Adrenal gland (tissue), 12 donors: ENCODE measurements around the gene SRC. TPM values are rescaled to one million over a fixed set of nuclear protein-coding genes. Genes with fewer than 3 reads are reported as not detected.

Experiments
- DNase-seq, 7 donors: peaks; one replicate each; pipeline ENCODE4 v3.0.0-alpha.2; 2019 to 2020
- H3K27ac ChIP-seq, 5 donors: fragments of 200-600 bp; sonication (generic) in 4 of 5; 1 replicate in 3 of 5; 2 replicates in 2 of 5; pipeline versions ENCODE4 v1.5.1 to v1.8.0; 2016 to 2020; ENCODE audit warnings: mild to moderate bottlenecking in 1 of 5
- H3K27me3 ChIP-seq: fragments of 200-600 bp; 2 replicates; pipeline ENCODE4 v1.8.0; 2021
- H3K36me3 ChIP-seq, 2 donors: fragments of 200-600 bp; replicated peaks in 1 of 2; 1 replicate in 1 of 2; 2 replicates in 1 of 2; pipeline versions ENCODE4 v1.5.1 to v1.8.0; 2018 to 2022
- H3K4me1 ChIP-seq, 2 donors: fragments of 200-600 bp; replicated peaks in 1 of 2; 1 replicate in 1 of 2; 2 replicates in 1 of 2; pipeline versions ENCODE4 v1.5.1 to v1.8.0; 2018 to 2021
- H3K4me3 ChIP-seq, 4 donors: fragments of 200-600 bp; sonication (generic) in 3 of 4; one replicate each; pipeline ENCODE4 v1.5.1; 2016 to 2018
- H3K9me3 ChIP-seq, 3 donors: fragments of 200-600 bp; sonication (generic) in 1 of 3; replicated peaks in 1 of 3; 1 replicate in 2 of 3; 2 replicates in 1 of 3; pipeline versions ENCODE4 v1.5.1 to v1.8.0; 2016 to 2021
- CTCF ChIP-seq, 6 experiments: fragments of 450-650 bp in 4 of 6; fragments of 200-600 bp in 2 of 6; sonication (generic) in 1 of 6; IDR thresholded peaks; 1 replicate in 5 of 6; 2 replicates in 1 of 6; pipeline versions ENCODE4 v1.5.1 to v1.8.0; 2016 to 2021; ENCODE audit warnings: antibody characterized with exemption in 6 of 6, mild to moderate bottlenecking in 2 of 6, moderate library complexity in 1 of 6
- POLR2A ChIP-seq, 2 donors: fragments of 450-650 bp; IDR thresholded peaks; one replicate each; pipeline ENCODE4 v1.6.1; 2017; ENCODE audit warnings: antibody characterized with exemption in 2 of 2, mild to moderate bottlenecking in 2 of 2, moderate library complexity in 1 of 2
- WGBS, 4 donors: extraction: QIAGEN DNeasy Blood & Tissue Kit in 2 of 4; methylation state at CpG; one replicate each; pipeline versions ENCODE4 v1.1.5 to v1.1.7; 2013 to 2017; 5-methylcytosine and 5-hydroxymethylcytosine counted together
- intact Hi-C, 2 donors: fragments of 100-400 bp; cut with DNase I; formaldehyde crosslinking; loops; one replicate each; pipeline versions ENCODE4 v1.14.1 to v1.15.0; 2022 to 2023
- polyA plus RNA-seq, 3 donors: library from polyadenylated mRNA; stranded (reverse); fragments of 200-250 nt in 2 of 3; fragments of 350-450 nt in 1 of 3; fragmentation: Illumina TruSeq in 1 of 3; extraction: RNeasy Lipid Tissue Mini Kit (QIAGEN cat#74804) in 1 of 3; gene quantifications; one replicate each; pipeline ENCODE4 v1.2.3, GENCODE V29; 2013 to 2014
- total RNA-seq, 9 donors: library from RNA; depleted of rRNA in 4 of 9; stranded (reverse); fragments of >200 nt in 4 of 9; fragments of 120-200 nt in 1 of 9; fragmentation: NEBNext Ultra II Directional in 1 of 9; extraction: Animal tissue kit (Norgen Biotek cat#: 25700) in 1 of 9; gene quantifications; one replicate each; pipeline versions ENCODE4 v1.1.0 to v1.2.4, GENCODE V29; 2013 to 2023
- donor health status: healthy with polysubstance abuse.
- donor health status: Bipolar disorder and iron deficiency.
- donor health status: DM: yes; HTN: yes; CAD: no.
- donor health status: DM: no; HTN: no; CAD: no.
- donor health status: DM: no; HTN: no; CAD: no.
- donor health status: DM: yes; HTN: yes; CAD: no.

SRC gene
- total and polyA plus RNA-seq, 12 donors, result 10.6 to 83.0 (median 52.7) TPM

- no peak for TF ChIP-seq POLR2A (IDR thresholded peaks at IDR 0.05)
- TF ChIP-seq CTCF (IDR thresholded peaks at IDR 0.05), result no peak
- WGBS, 4 donors, result 91 to 97% (median 96%) methylated on average over 10 to 11 of the region's 11 CpGs
- no peak overlapping the region for H3K4me3 ChIP-seq
- H3K27ac ChIP-seq, result no peak overlapping the region
- intact Hi-C loops, result no loop called here
- no peaks in the 10 kb centered on the region for H3K27me3 ChIP-seq
- H3K36me3 ChIP-seq, result no peaks in the 10 kb centered on the region
- peaks cover 4 to 18% of the 10 kb centered on the region in 2 donors for H3K4me1 ChIP-seq
- no peaks in the 10 kb centered on the region for H3K9me3 ChIP-seq
- no peak for DNase-seq
Observed at GRCh38 chr20:37341632-37342031, 4.3 kb upstream of the SRC start.

GRCh38 chr20:37342231-37343177 lies 3.4 kb upstream of the SRC start:
- H3K9me3 ChIP-seq, result no peaks in the 10 kb centered on the region
- H3K4me3 ChIP-seq, result no peak overlapping the region
- 81 to 95% (median 89%) methylated on average over 3 to 4 of the region's 4 CpGs for WGBS, 4 donors
- DNase-seq, result peak in 1 of 7 donors; percentile 17
- H3K36me3 ChIP-seq, result no peaks in the 10 kb centered on the region
- H3K4me1 ChIP-seq, result peaks cover 0 to 18% of the 10 kb centered on the region in 2 donors
- TF ChIP-seq POLR2A (IDR thresholded peaks at IDR 0.05) (no peak), CTCF (IDR thresholded peaks at IDR 0.05) (no peak)
- H3K27ac ChIP-seq, result no peak overlapping the region
- intact Hi-C loops, result no loop called here
- H3K27me3 ChIP-seq, result no peaks in the 10 kb centered on the region

- H3K27ac ChIP-seq, result no peak overlapping the region
- DNase-seq, result no peak
- WGBS, 4 donors, result 62 to 72% (median 71%) methylated on average over 12 of the region's 12 CpGs
- intact Hi-C loops, result no loop called here
- H3K9me3 ChIP-seq, result no peaks in the 10 kb centered on the region
- H3K4me3 ChIP-seq, result no peak overlapping the region
- TF ChIP-seq CTCF (IDR thresholded peaks at IDR 0.05), result no peak
- no peak for TF ChIP-seq POLR2A (IDR thresholded peaks at IDR 0.05)
- no peaks in the 10 kb centered on the region for H3K36me3 ChIP-seq
- peaks cover 0 to 23% of the 10 kb centered on the region in 2 donors for H3K4me1 ChIP-seq
- H3K27me3 ChIP-seq, result no peaks in the 10 kb centered on the region
Observed at GRCh38 chr20:37343212-37343993, 2.5 kb upstream of the SRC start.

GRCh38 chr20:37343994-37344355 lies 2.0 kb upstream of the SRC start:
- Histone ChIP-seq H3K27me3 (no peaks in the 10 kb centered on the region), H3K4me1 (peaks cover 0 to 28% of the 10 kb centered on the region in 2 donors), H3K36me3 (no peaks in the 10 kb centered on the region), H3K4me3 (no peak overlapping the region), H3K27ac (no peak overlapping the region), H3K9me3 (no peaks in the 10 kb centered on the region)
- 89 to 94% (median 93%) methylated on average over 4 of the region's 4 CpGs for WGBS, 4 donors
- TF ChIP-seq CTCF (IDR thresholded peaks at IDR 0.05) (no peak), POLR2A (IDR thresholded peaks at IDR 0.05) (no peak)
- DNase-seq, result no peak
- intact Hi-C loops, result no loop called here
